Liver (tissue), 3 donors: ENCODE data around the gene PIP5K1C.

ENCODE experiments used
- ATF3 ChIP-seq: IDR thresholded peaks from 2 replicates; pipeline ENCODE4 v1.6.1; 2016; ENCODE audit warnings: antibody characterized with exemption
- CTCF ChIP-seq: fragments of 150-350 bp; IDR thresholded peaks from 2 replicates; pipeline ENCODE4 v1.5.1; 2017; ENCODE audit warnings: improper control_type of control experiment, low read depth, low read length; ENCODE audit not compliant: missing input control
- GABPA ChIP-seq, 2 donors: IDR thresholded peaks in 1 of 2; conservative IDR thresholded peaks in 1 of 2; 2 replicates each; pipeline ENCODE4 v1.6.1; 2016; ENCODE audit warnings: antibody characterized with exemption in 2 of 2, mild to moderate bottlenecking in 1 of 2, moderate library complexity in 1 of 2
- HNF4G ChIP-seq: IDR thresholded peaks from 2 replicates; pipeline ENCODE4 v1.6.1; 2016; ENCODE audit warnings: antibody characterized with exemption
- JUND ChIP-seq, 2 donors: IDR thresholded peaks; 2 replicates each; pipeline ENCODE4 v1.6.1; 2016; ENCODE audit warnings: antibody characterized with exemption in 2 of 2
- MAX ChIP-seq: IDR thresholded peaks from 2 replicates; pipeline ENCODE4 v1.6.1; 2016; ENCODE audit warnings: antibody characterized with exemption
- REST ChIP-seq: IDR thresholded peaks from 2 replicates; pipeline ENCODE4 v1.6.1; 2016; ENCODE audit warnings: antibody characterized with exemption, mild to moderate bottlenecking
- RXRA ChIP-seq, 2 donors: IDR thresholded peaks; 2 replicates each; pipeline ENCODE4 v1.6.1; 2017 to 2018; ENCODE audit warnings: antibody characterized with exemption in 2 of 2, mild to moderate bottlenecking in 1 of 2
- SP1 ChIP-seq: IDR thresholded peaks from 2 replicates; pipeline ENCODE4 v1.6.1; 2018; ENCODE audit warnings: antibody characterized with exemption, mild to moderate bottlenecking
- TAF1 ChIP-seq: conservative IDR thresholded peaks from 2 replicates; pipeline ENCODE4 v1.6.1; 2016; ENCODE audit warnings: antibody characterized with exemption, mild to moderate bottlenecking
- YY1 ChIP-seq: IDR thresholded peaks from 2 replicates; pipeline ENCODE4 v1.6.1; 2016; ENCODE audit warnings: antibody characterized with exemption, mild to moderate bottlenecking
- donor health status: healthy.
- donor health status: healthy.

- TF ChIP-seq MAX (no peak), CTCF (no peak), JUND (IDR thresholded peaks at IDR 0.05) (no peak), HNF4G (no peak), YY1 (no peak), GABPA (IDR thresholded peaks at IDR 0.05 in 1 of 2, conservative IDR thresholded peaks at IDR 0.05 in 1 of 2) (no peak), TAF1 (no peak), REST (no peak), ATF3 (no peak), RXRA (IDR thresholded peaks at IDR 0.05) (no peak), SP1 (no peak)
Observed at GRCh38 chr19:3589949-3590348, 110.3 kb downstream of the PIP5K1C start.
